IMR-90 (cell line): ENCODE data around the gene NAT14. TPM values are rescaled to one million over a fixed set of nuclear protein-coding genes. Genes with fewer than 3 reads are reported as not detected.
A peak's percentile ranks its signal among the peaks of the same experiment; 100 is the strongest.

Source experiments
- ATAC-seq: fragments of 200-7000 bp; cut with Tn5 transposase; 2 replicates; pipeline ENCODE4 v1.9.1; 2020; ENCODE audit warnings: low read depth, mild to moderate bottlenecking, moderate library complexity
- BruUV-seq: library from RNA; stranded (reverse); fragments of 400-500 nt; replicated peaks from 2 replicates; lab custom pipeline; 2021; lab: Mats Ljungman, UMichigan
- CTCF ChIA-PET: fragments of 300-600 bp; formaldehyde crosslinking; extraction: SDS; loops from one replicate; lab custom pipeline; 2021; ENCODE audit warnings: antibody characterized with exemption; lab: Yijun Ruan, JAX
- POLR2A ChIA-PET: fragments of 300-600 bp; sonication (Branson Sonifier 250); formaldehyde crosslinking; loops from one replicate; lab custom pipeline; 2022; ENCODE audit warnings: antibody characterized with exemption; ENCODE audit not compliant: unreplicated experiment; lab: Charles Lee
- DNase-seq: peaks from one replicate; pipeline ENCODE4 v3.0.0; 2013
- H2AFZ ChIP-seq: replicated peaks from 2 replicates; pipeline ENCODE3; 2013; ENCODE audit warnings: low read length, mild to moderate bottlenecking; ENCODE audit not compliant: poor library complexity
- H2AK5ac ChIP-seq: 2 replicates; pipeline ENCODE4 v1.6.1; 2013; ENCODE audit warnings: low read depth, low read length, inconsistent platforms
- H2AK9ac ChIP-seq: replicated peaks from 2 replicates; pipeline ENCODE3; 2013; ENCODE audit warnings: mild to moderate bottlenecking, low read depth, low read length, moderate library complexity; ENCODE audit not compliant: poor library complexity
- H2BK120ac ChIP-seq: 2 replicates; pipeline ENCODE4 v1.6.1; 2013; ENCODE audit warnings: low read depth, low read length, inconsistent platforms
- H2BK15ac ChIP-seq: 3 replicates; pipeline ENCODE4 v1.6.1; 2013; ENCODE audit warnings: low read depth, low read length, inconsistent platforms
- H2BK20ac ChIP-seq: 2 replicates; pipeline ENCODE4 v1.6.1; 2013; ENCODE audit warnings: low read depth, mild to moderate bottlenecking, inconsistent platforms, low read length, moderate library complexity
- H2BK5ac ChIP-seq: 2 replicates; pipeline ENCODE4 v1.6.1; 2013; ENCODE audit warnings: mild to moderate bottlenecking, low read depth, low read length, inconsistent platforms; ENCODE audit not compliant: poor library complexity, severe bottlenecking
- H3K14ac ChIP-seq: replicated peaks from 2 replicates; pipeline ENCODE4 v1.6.1; 2013; ENCODE audit warnings: low read depth, low read length, inconsistent platforms
- H3K18ac ChIP-seq: 2 replicates; pipeline ENCODE4 v1.6.1; 2013; ENCODE audit warnings: low read depth, low read length, control low read depth
- H3K23ac ChIP-seq: 2 replicates; pipeline ENCODE4 v1.6.1; 2013; ENCODE audit warnings: low read depth, low read length, inconsistent platforms
- H3K27ac ChIP-seq: 2 replicates; pipeline ENCODE4 v1.5.1; 2013; ENCODE audit warnings: mild to moderate bottlenecking, control low read depth, low read length; ENCODE audit not compliant: insufficient read depth
- H3K27me3 ChIP-seq: 2 replicates; pipeline ENCODE4 v1.6.1; 2013; ENCODE audit warnings: low read length; ENCODE audit not compliant: control insufficient read depth, insufficient read depth
- H3K36me3 ChIP-seq: 2 replicates; pipeline ENCODE4 v1.6.1; 2013; ENCODE audit warnings: low read length, mixed read lengths; ENCODE audit not compliant: control insufficient read depth, insufficient read depth
- H3K4ac ChIP-seq: 2 replicates; pipeline ENCODE4 v1.6.1; 2013; ENCODE audit warnings: low read depth, low read length, inconsistent platforms
- H3K4me1 ChIP-seq: 2 replicates; pipeline ENCODE4 v1.6.1; 2013; ENCODE audit warnings: low read length, mixed read lengths; ENCODE audit not compliant: control insufficient read depth, insufficient read depth
- H3K4me2 ChIP-seq: 2 replicates; pipeline ENCODE4 v1.6.1; 2013; ENCODE audit warnings: low read depth, mild to moderate bottlenecking, control low read depth, low read length, moderate library complexity
- H3K4me3 ChIP-seq: 2 replicates; pipeline ENCODE4 v1.5.1; 2013; ENCODE audit warnings: low read depth, mild to moderate bottlenecking, control low read depth, low read length, moderate library complexity; ENCODE audit not compliant: insufficient read depth
- H3K56ac ChIP-seq: 2 replicates; pipeline ENCODE4 v1.6.1; 2013; ENCODE audit warnings: low read length, inconsistent platforms; ENCODE audit not compliant: insufficient read depth; ENCODE audit errors: extremely low read depth
- H3K79me1 ChIP-seq, 2 experiments: 2 replicates each; pipeline ENCODE4 v1.6.1; 2013; ENCODE audit warnings: low read length in 2 of 2, inconsistent platforms in 1 of 2, low read depth in 1 of 2
- H3K9ac ChIP-seq: 2 replicates; pipeline ENCODE4 v1.6.1; 2013; ENCODE audit warnings: low read depth, low read length, control low read depth
- H3K9me1 ChIP-seq: 2 replicates; pipeline ENCODE4 v1.6.1; 2013; ENCODE audit warnings: low read length, inconsistent platforms; ENCODE audit not compliant: insufficient read depth
- H3K9me3 ChIP-seq: 2 replicates; pipeline ENCODE4 v1.6.1; 2013; ENCODE audit warnings: low read length; ENCODE audit not compliant: control insufficient read depth, insufficient read depth
- H4K20me1 ChIP-seq: 2 replicates; pipeline ENCODE4 v1.6.1; 2013; ENCODE audit warnings: low read length, inconsistent platforms; ENCODE audit not compliant: insufficient read depth
- H4K5ac ChIP-seq: 2 replicates; pipeline ENCODE4 v1.6.1; 2013; ENCODE audit warnings: mild to moderate bottlenecking, low read depth, low read length, control low read depth
- H4K8ac ChIP-seq, 2 experiments: 2 replicates each; pipeline ENCODE4 v1.6.1; 2013; ENCODE audit warnings: low read depth in 2 of 2, low read length in 2 of 2, control low read depth in 1 of 2, inconsistent platforms in 1 of 2
- H4K91ac ChIP-seq: 2 replicates; pipeline ENCODE4 v1.6.1; 2013; ENCODE audit warnings: low read depth, low read length, inconsistent platforms; ENCODE audit not compliant: insufficient read depth
- BHLHE40 ChIP-seq: fragments of 150-350 bp; IDR thresholded peaks from 2 replicates; pipeline ENCODE4 v1.6.1; 2016; ENCODE audit warnings: mild to moderate bottlenecking, low read depth, low read length
- CEBPB ChIP-seq: IDR thresholded peaks from 2 replicates; pipeline ENCODE4 v1.6.1; 2012; ENCODE audit warnings: low read depth, low read length, improper control_type of control experiment
- CHD1 ChIP-seq: IDR thresholded peaks from 2 replicates; pipeline ENCODE4 v1.6.1; 2012; ENCODE audit warnings: low read depth, low read length, improper control_type of control experiment
- CTCF ChIP-seq: conservative IDR thresholded peaks from 2 replicates; pipeline ENCODE4 v1.5.1; 2012; ENCODE audit warnings: mild to moderate bottlenecking, low read depth, low read length, improper control_type of control experiment
- FOS ChIP-seq: fragments of 150-350 bp; IDR thresholded peaks from 2 replicates; pipeline ENCODE4 v1.6.1; 2016; ENCODE audit warnings: low read depth, low read length
- MAFK ChIP-seq: IDR thresholded peaks from 2 replicates; pipeline ENCODE4 v1.6.1; 2012; ENCODE audit warnings: low read depth, low read length, improper control_type of control experiment
- MAZ ChIP-seq: IDR thresholded peaks from 2 replicates; pipeline ENCODE4 v1.6.1; 2012; ENCODE audit warnings: low read depth, mild to moderate bottlenecking, low read length, improper control_type of control experiment, moderate library complexity, borderline replicate concordance
- MXI1 ChIP-seq: IDR thresholded peaks from 2 replicates; pipeline ENCODE4 v1.6.1; 2012; ENCODE audit warnings: low read depth, mild to moderate bottlenecking, low read length, moderate library complexity, borderline replicate concordance
- NFE2L2 ChIP-seq: fragments of 150-350 bp; IDR thresholded peaks from 2 replicates; pipeline ENCODE4 v1.6.1; 2016; ENCODE audit warnings: low read depth, mild to moderate bottlenecking, low read length
- POLR2A ChIP-seq: IDR thresholded peaks from 2 replicates; pipeline ENCODE4 v1.6.1; 2012; ENCODE audit warnings: mild to moderate bottlenecking, low read depth, low read length
- RAD21 ChIP-seq: IDR thresholded peaks from 2 replicates; pipeline ENCODE4 v1.6.1; 2012; ENCODE audit warnings: low read length, improper control_type of control experiment
- RCOR1 ChIP-seq: IDR thresholded peaks from 2 replicates; pipeline ENCODE4 v1.6.1; 2012; ENCODE audit warnings: mild to moderate bottlenecking, low read length, improper control_type of control experiment; ENCODE audit not compliant: insufficient replicate concordance
- RFX5 ChIP-seq: IDR thresholded peaks from 2 replicates; pipeline ENCODE4 v1.8.0; 2012; ENCODE audit warnings: low read depth, mild to moderate bottlenecking, low read length, moderate library complexity
- SMC3 ChIP-seq: fragments of 150-350 bp; IDR thresholded peaks from 2 replicates; pipeline ENCODE4 v1.6.1; 2016; ENCODE audit warnings: low read depth, mild to moderate bottlenecking, antibody characterized with exemption, low read length, moderate library complexity
- WGBS, 2 experiments: methylation state at CpG; one replicate each; pipeline versions ENCODE4 v1.1.5 to v1.1.7; 2013; ENCODE audit warnings: missing lambda C conversion rate in 2 of 2; ENCODE audit not compliant: insufficient read length in 1 of 2; ENCODE audit errors: extremely low coverage in 2 of 2; 5-methylcytosine and 5-hydroxymethylcytosine counted together
- dilution Hi-C: fragments of 300-500 bp; cut with HindIII; formaldehyde crosslinking; loops from one replicate; pipeline ENCODE4 v1.14.3; 2018; ENCODE audit warnings: low sequenced_read_pairs; ENCODE audit not compliant: unreplicated experiment
- in situ Hi-C: fragments of 300-500 bp; cut with MboI; formaldehyde crosslinking; loops from 3 replicates; pipeline ENCODE4 v1.14.3; 2019; ENCODE audit warnings: low sequenced_read_pairs, inconsistent platforms, mixed read lengths
- intact Hi-C: fragments of 100-400 bp; cut with micrococcal nuclease; formaldehyde crosslinking; loops from 2 replicates; pipeline ENCODE4 v1.10.0; 2022
- polyA plus RNA-seq, 3 experiments: library from polyadenylated mRNA; depleted of rRNA; stranded (reverse); fragments of >200 nt; gene quantifications; 2 replicates each; pipeline ENCODE4 v1.2.3, GENCODE V29; 2012; ENCODE audit warnings: low replicate concordance in 1 of 3
- total RNA-seq: library from RNA; depleted of rRNA; stranded (reverse); fragments of >200 nt; gene quantifications from 2 replicates; pipeline ENCODE4 v1.2.3, GENCODE V29; 2012
- TF ChIP-seq, protein P1 (sequence below): fragments of 150-350 bp; IDR thresholded peaks from 2 replicates; pipeline ENCODE4 v1.6.1; 2016; ENCODE audit warnings: low read depth, mild to moderate bottlenecking, low read length, moderate library complexity, borderline replicate concordance
- TF ChIP-seq, protein P2 (sequence below): fragments of 150-350 bp; IDR thresholded peaks from 2 replicates; pipeline ENCODE4 v1.6.1; 2017; ENCODE audit warnings: mild to moderate bottlenecking, antibody characterized with exemption, low read length, low read depth

Gene NAT14
- total and polyA plus RNA-seq, 2 of the 4 experiments (the other 2 are of a cell fraction) = 4.3 to 41.2 TPM

GRCh38 chr19:55497763-55498162 lies 12.8 kb downstream of the NAT14 start:
- WGBS, 2 experiments = 96% methylated on average over 9 of the region's 13 CpGs; no CpG with 5 or more reads in 1 of the 2 experiments
- Histone ChIP-seq H3K18ac (no peak overlapping the region), H3K9me1 (peaks cover 3% of the 10 kb centered on the region), H3K9me3 (no peaks in the 10 kb centered on the region), H3K27ac (no peak overlapping the region), H2AFZ (peak overlapping the region; percentile 51), H3K27me3 (no peaks in the 10 kb centered on the region), H4K8ac (no peak overlapping the region), H2BK120ac (no peak overlapping the region), H2AK9ac (no peak overlapping the region), H3K4ac (no peak overlapping the region), H3K14ac (no peak overlapping the region), H2BK15ac (no peak overlapping the region), H3K36me3 (peaks cover 13% of the 10 kb centered on the region; the same call in 1 of the 2 replicates), H2BK20ac (no peak overlapping the region), H4K91ac (no peak overlapping the region), H3K23ac (no peak overlapping the region), H3K56ac (no peak overlapping the region), H2AK5ac (no peak overlapping the region), H3K4me1 (peaks cover 16% of the 10 kb centered on the region), H3K4me3 (no peak overlapping the region), H3K9ac (no peak overlapping the region), H2BK5ac (no peak overlapping the region), H4K5ac (no peak overlapping the region), H3K79me1 (peaks cover 0 to 17% of the 10 kb centered on the region in 2 experiments), H4K20me1 (no peaks in the 10 kb centered on the region), H3K4me2 (no peak overlapping the region)
- in situ Hi-C loops = loop anchor here (25.0 kb wide), 1 partner anchor 1035 kb away; the partner anchor contains the start of genes CDC42EP5 and LENG9
- TF ChIP-seq NFE2L2 (no peak), SMC3 (no peak), MAFK (no peak), RAD21 (no peak), CTCF (no peak), RCOR1 (no peak), BHLHE40 (no peak), CHD1 (no peak), POLR2A (no peak), MXI1 (no peak), MAZ (no peak), CEBPB (no peak), FOS (no peak), RFX5 (no peak)
- TF ChIP-seq, protein P1, sequence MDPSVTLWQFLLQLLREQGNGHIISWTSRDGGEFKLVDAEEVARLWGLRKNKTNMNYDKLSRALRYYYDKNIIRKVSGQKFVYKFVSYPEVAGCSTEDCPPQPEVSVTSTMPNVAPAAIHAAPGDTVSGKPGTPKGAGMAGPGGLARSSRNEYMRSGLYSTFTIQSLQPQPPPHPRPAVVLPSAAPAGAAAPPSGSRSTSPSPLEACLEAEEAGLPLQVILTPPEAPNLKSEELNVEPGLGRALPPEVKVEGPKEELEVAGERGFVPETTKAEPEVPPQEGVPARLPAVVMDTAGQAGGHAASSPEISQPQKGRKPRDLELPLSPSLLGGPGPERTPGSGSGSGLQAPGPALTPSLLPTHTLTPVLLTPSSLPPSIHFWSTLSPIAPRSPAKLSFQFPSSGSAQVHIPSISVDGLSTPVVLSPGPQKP = no peak
- TF ChIP-seq, protein P2, sequence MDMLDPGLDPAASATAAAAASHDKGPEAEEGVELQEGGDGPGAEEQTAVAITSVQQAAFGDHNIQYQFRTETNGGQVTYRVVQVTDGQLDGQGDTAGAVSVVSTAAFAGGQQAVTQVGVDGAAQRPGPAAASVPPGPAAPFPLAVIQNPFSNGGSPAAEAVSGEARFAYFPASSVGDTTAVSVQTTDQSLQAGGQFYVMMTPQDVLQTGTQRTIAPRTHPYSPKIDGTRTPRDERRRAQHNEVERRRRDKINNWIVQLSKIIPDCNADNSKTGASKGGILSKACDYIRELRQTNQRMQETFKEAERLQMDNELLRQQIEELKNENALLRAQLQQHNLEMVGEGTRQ = no peak
- ATAC-seq (no peak), DNase-seq (no peak)
- dilution Hi-C loops = no loop called here
- no TSS peak for BruUV-seq
- ChIA-PET POLR2A (no interaction called here), CTCF (no interaction called here)
- intact Hi-C loops = no loop called here
